Colonic mucosa (tissue), 4 donors: ENCODE results near the gene ANKRD13D. TPM values are rescaled to one million over a fixed set of nuclear protein-coding genes. Genes with fewer than 3 reads are reported as not detected.

Experiments
- DNase-seq: peaks from one replicate; pipeline ENCODE4 v3.0.0-alpha.2; 2020
- H3K27ac ChIP-seq: fragments of 200-600 bp; one replicate; pipeline ENCODE4 v1.8.0; 2021
- H3K27me3 ChIP-seq: fragments of 200-600 bp; one replicate; pipeline ENCODE4 v1.8.0; 2021
- H3K36me3 ChIP-seq: fragments of 200-600 bp; one replicate; pipeline ENCODE4 v1.8.0; 2021
- H3K4me1 ChIP-seq: fragments of 200-600 bp; one replicate; pipeline ENCODE4 v1.8.0; 2021; ENCODE audit warnings: mild to moderate bottlenecking
- H3K4me3 ChIP-seq: fragments of 200-600 bp; one replicate; pipeline ENCODE4 v1.8.0; 2021
- H3K9ac ChIP-seq, 2 donors: one replicate each; pipeline ENCODE4 v1.7.0; 2013; ENCODE audit warnings: control low read depth in 2 of 2, low read depth in 2 of 2, low read length in 2 of 2
- H3K9me3 ChIP-seq: fragments of 200-600 bp; one replicate; pipeline ENCODE4 v1.8.0; 2021
- intact Hi-C: fragments of 100-400 bp; cut with DNase I; formaldehyde crosslinking; loops from one replicate; pipeline ENCODE4 v1.14.1; 2022
- total RNA-seq, 2 donors: library from RNA; stranded (reverse); fragmentation: NEBNext Ultra II Directional in 1 of 2; extraction: Animal tissue kit (Norgen Biotek cat#: 25700) in 1 of 2; gene quantifications; one replicate each; pipeline ENCODE4 v1.2.1, GENCODE V29; 2021
- TF ChIP-seq, protein P1 (sequence below): fragments of 200-600 bp; IDR thresholded peaks from one replicate; pipeline ENCODE4 v1.8.0; 2022; ENCODE audit warnings: antibody characterized with exemption, mild to moderate bottlenecking
- donor health status: healthy.
- donor health status: DM: no; HTN: no; CAD: no.
- donor health status: DM: no; HTN: no; CAD: no.

ANKRD13D gene
- total RNA-seq, 2 donors from 2014 or later, result 18.8 to 39.5 TPM

GRCh38 chr11:67302571-67303131 is 13.5 kb downstream of the ANKRD13D start:
- H3K4me3 ChIP-seq, result peak overlapping the region; percentile 95
- H3K27ac ChIP-seq, result peak overlapping the region; percentile 85
- peak overlapping the region; percentile 94 to 96 for H3K9ac ChIP-seq
- peak; percentile 49 for DNase-seq
- TF ChIP-seq, protein P1, sequence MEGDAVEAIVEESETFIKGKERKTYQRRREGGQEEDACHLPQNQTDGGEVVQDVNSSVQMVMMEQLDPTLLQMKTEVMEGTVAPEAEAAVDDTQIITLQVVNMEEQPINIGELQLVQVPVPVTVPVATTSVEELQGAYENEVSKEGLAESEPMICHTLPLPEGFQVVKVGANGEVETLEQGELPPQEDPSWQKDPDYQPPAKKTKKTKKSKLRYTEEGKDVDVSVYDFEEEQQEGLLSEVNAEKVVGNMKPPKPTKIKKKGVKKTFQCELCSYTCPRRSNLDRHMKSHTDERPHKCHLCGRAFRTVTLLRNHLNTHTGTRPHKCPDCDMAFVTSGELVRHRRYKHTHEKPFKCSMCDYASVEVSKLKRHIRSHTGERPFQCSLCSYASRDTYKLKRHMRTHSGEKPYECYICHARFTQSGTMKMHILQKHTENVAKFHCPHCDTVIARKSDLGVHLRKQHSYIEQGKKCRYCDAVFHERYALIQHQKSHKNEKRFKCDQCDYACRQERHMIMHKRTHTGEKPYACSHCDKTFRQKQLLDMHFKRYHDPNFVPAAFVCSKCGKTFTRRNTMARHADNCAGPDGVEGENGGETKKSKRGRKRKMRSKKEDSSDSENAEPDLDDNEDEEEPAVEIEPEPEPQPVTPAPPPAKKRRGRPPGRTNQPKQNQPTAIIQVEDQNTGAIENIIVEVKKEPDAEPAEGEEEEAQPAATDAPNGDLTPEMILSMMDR, result no peak
- H3K36me3 ChIP-seq, result no peaks in the 10 kb centered on the region
- no peaks in the 10 kb centered on the region for H3K9me3 ChIP-seq
- intact Hi-C loops, result no loop called here
- H3K4me1 ChIP-seq, result peaks cover 15% of the 10 kb centered on the region
- no peaks in the 10 kb centered on the region for H3K27me3 ChIP-seq

DNA sequence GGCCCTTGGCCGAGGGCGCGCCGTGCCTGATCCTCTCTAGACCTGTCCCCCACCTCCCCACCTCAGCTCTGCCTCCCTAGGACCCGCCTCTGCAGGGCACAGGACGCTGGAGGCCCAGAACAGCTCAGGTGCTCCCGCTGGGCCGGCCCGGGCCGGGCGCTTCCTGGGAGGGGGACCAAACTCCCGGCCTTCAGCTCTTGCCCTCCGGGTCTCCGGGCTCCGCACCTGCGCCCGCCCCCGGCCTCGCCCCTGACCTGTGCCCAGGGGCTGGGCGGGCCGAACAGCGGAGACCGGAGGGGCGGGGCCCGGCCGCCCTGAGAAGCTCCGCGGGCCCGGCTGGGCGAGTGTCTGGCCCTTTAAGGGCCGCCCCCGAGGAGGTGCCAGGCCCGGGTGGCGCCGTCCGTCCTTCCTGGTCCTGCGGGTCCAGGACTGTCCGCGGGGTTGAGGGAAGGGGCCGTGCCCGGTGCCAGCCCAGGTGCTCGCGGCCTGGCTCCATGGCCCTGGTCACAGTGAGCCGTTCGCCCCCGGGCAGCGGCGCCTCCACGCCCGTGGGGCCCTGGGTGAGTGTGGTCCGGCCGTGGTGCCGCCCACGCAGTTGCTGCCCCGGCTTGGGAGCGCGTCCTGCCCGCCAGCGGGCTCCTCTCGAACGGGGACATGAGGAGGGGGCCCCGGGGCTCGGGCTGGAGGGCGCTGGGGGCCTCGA is 14.2 kb downstream of the ANKRD13D start, which contains the start of gene SSH3:
SSH3 (plus strand) TSS at position 399 of the 703 bp plus-strand sequence; CDS start at position 495, 96 bp downstream.
- Histone ChIP-seq H3K27ac (peak within 1 kb of the TSS; percentile 85), H3K36me3 (no peaks in the 10 kb centered on the region), H3K27me3 (no peaks in the 10 kb centered on the region), H3K9ac (peak within 1 kb of the TSS; percentile 94 to 96), H3K4me1 (peaks cover 15% of the 10 kb centered on the region), H3K4me3 (peak within 1 kb of the TSS; percentile 95), H3K9me3 (no peaks in the 10 kb centered on the region)
- intact Hi-C loops, result no loop called here
- peak; percentile 90 for DNase-seq
- TF ChIP-seq, protein P1, result no peak

- Histone ChIP-seq H3K36me3 (no peaks in the 10 kb centered on the region), H3K9me3 (no peaks in the 10 kb centered on the region), H3K27me3 (no peaks in the 10 kb centered on the region), H3K9ac (peak overlapping the region; percentile 94 to 96), H3K4me1 (peaks cover 15% of the 10 kb centered on the region), H3K27ac (peak overlapping the region; percentile 85), H3K4me3 (peak overlapping the region; percentile 95)
- peak; percentile 34 for DNase-seq
- intact Hi-C loops, result no loop called here
- TF ChIP-seq, protein P1, result no peak
Observed at GRCh38 chr11:67303835-67304411, 14.8 kb downstream of the ANKRD13D start.

DNA sequence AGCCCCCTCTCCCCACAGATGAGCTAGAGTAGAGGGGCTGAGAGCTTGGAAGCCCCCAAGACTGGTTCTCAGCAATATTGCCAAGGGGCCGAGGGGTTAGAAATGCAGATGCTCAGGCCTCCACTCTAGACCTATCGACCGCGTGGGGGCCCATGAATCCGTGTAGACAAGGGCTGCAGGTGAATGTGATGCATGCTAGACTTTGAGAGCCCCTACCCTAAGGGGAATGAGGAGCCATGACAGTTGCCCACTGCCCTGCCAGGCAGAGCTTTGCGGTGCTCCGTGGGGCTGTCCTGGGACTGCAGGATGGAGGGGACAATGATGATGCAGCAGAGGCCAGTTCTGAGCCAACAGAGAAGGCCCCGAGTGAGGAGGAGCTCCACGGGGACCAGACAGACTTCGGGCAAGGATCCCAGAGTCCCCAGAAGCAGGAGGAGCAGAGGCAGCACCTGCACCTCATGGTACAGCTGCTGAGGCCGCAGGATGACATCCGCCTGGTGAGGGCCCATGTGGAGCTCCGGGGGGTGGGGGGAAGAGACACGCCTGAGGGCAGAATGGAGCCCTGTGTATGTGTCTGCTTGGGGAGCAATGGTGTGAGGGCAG is 15.5 kb downstream of the ANKRD13D start:
- peak overlapping the region; percentile 85 for H3K27ac ChIP-seq

More for the DNA sequence above, 15.5 kb downstream of the ANKRD13D start:
- Histone ChIP-seq H3K36me3 (peaks cover 1% of the 10 kb centered on the region), H3K4me1 (peaks cover 15% of the 10 kb centered on the region), H3K9me3 (no peaks in the 10 kb centered on the region), H3K4me3 (peak overlapping the region; percentile 95), H3K27me3 (no peaks in the 10 kb centered on the region), H3K9ac (peak overlapping the region; percentile 94 to 96)
- TF ChIP-seq, protein P1, result no peak
- peak; percentile 28 for DNase-seq
- intact Hi-C loops, result no loop called here
